Psoas muscle (tissue), 8 donors: ENCODE measurements around the gene PIK3R6. TPM values are rescaled to one million over a fixed set of nuclear protein-coding genes. Genes with fewer than 3 reads are reported as not detected.

Experiments
- ATAC-seq, 4 donors: fragments of 200-7000 bp; cut with Tn5 transposase; one replicate each; pipeline ENCODE4 v1.9.1; 2020; ENCODE audit warnings: moderate library complexity in 3 of 4, mild to moderate bottlenecking in 2 of 4
- DNase-seq, 2 donors: peaks; one replicate each; pipeline ENCODE4 v3.0.0-alpha.2; 2020
- H3K27ac ChIP-seq: fragments of 200-600 bp; one replicate; pipeline ENCODE4 v1.8.0; 2022
- H3K27me3 ChIP-seq, 3 donors: fragments of 200-600 bp in 1 of 3; one replicate each; pipeline versions ENCODE4 v1.6.1 to v1.8.0; 2013 to 2022; ENCODE audit warnings: low read length in 2 of 3, mild to moderate bottlenecking in 2 of 3, moderate library complexity in 1 of 3; ENCODE audit not compliant: insufficient read depth in 3 of 3
- H3K36me3 ChIP-seq, 2 donors: fragments of 200-600 bp in 1 of 2; one replicate each; pipeline versions ENCODE4 v1.6.1 to v1.8.0; 2013 to 2022; ENCODE audit warnings: low read depth in 1 of 2, mild to moderate bottlenecking in 1 of 2, moderate library complexity in 1 of 2; ENCODE audit not compliant: insufficient read depth in 1 of 2
- H3K4me1 ChIP-seq: fragments of 200-600 bp; one replicate; pipeline ENCODE4 v1.8.0; 2022
- H3K4me3 ChIP-seq: fragments of 200-600 bp; one replicate; pipeline ENCODE4 v1.8.0; 2022; ENCODE audit warnings: mild to moderate bottlenecking
- H3K9me3 ChIP-seq: fragments of 200-600 bp; one replicate; pipeline ENCODE4 v1.8.0; 2022
- WGBS, 3 donors: extraction: QIAGEN DNeasy Blood & Tissue Kit; methylation state at CpG; one replicate each; pipeline versions ENCODE4 v1.1.6 to v1.1.7; 2013; 5-methylcytosine and 5-hydroxymethylcytosine counted together
- intact Hi-C, 2 donors: fragments of 100-400 bp; cut with DNase I; formaldehyde crosslinking; loops; one replicate each; pipeline versions ENCODE4 v1.11.0 to v1.14.2; 2022
- polyA plus RNA-seq, 3 donors: library from polyadenylated mRNA; stranded (reverse); fragments of 200-250 nt; gene quantifications; one replicate each; pipeline ENCODE4 v1.2.3, GENCODE V29; 2013
- total RNA-seq, 4 donors: library from RNA; stranded (reverse); fragmentation: NEBNext Ultra II Directional in 2 of 4; extraction: Animal tissue kit (Norgen Biotek cat#: 25700) in 2 of 4; gene quantifications; one replicate each; pipeline versions ENCODE4 v1.2.1 to v1.2.4, GENCODE V29; 2021 to 2023
- TF ChIP-seq, protein P1 (sequence below): fragments of 200-600 bp; IDR thresholded peaks from one replicate; pipeline ENCODE4 v1.8.0; 2022; ENCODE audit warnings: antibody characterized with exemption
- donor health status: healthy with polysubstance abuse.
- donor health status: DM: no; HTN: no; CAD: no; lungs with moderate emphysema.
- donor health status: Bipolar disorder and iron deficiency.
- donor health status: healthy.
- donor health status: DM: yes; HTN: yes; CAD: no.
- donor health status: DM: no; HTN: no; CAD: no.
- donor health status: DM: no; HTN: no; CAD: no.
- donor health status: DM: yes; HTN: yes; CAD: no.

PIK3R6 gene
- total and polyA plus RNA-seq, 7 donors: 0.08 to 0.58 (median 0.32) TPM

DNA sequence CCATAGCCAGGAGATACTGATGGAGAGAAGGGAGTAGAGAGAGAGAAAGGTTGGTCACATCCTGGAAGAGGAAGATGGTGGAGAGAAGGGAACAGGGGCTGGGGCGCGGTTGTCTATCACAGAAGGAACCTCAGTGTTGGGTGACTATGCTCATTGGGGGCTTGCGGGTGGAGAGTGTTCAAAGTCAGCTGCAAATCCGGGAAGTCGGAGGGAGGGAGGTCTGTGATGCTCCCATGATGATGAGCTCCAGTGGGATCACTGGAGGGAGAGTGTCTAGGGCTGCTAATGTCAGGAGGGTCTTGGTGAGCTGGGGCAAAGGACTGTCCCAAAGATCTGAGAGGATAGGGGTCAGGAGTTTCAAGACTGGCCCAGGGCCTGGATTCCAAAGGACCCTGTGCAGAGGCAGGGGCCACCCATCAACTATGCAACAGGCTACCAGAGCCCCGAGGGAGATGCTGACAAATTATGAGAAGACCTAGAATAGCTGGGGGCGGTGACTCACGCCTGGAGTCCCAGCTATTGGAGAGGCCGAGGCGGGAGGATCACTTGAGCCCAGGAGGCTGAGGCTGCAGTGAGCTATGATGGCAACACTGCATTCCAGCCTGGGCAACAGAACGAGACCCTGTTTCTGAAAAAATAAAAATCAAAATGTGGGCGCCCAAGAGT lies 111.8 kb downstream of the PIK3R6 start:
- Histone ChIP-seq H3K27me3 (peaks cover 0 to 5% (median 4%) of the 10 kb centered on the region in 3 donors), H3K4me1 (no peaks in the 10 kb centered on the region), H3K27ac (no peak overlapping the region), H3K36me3 (no peaks in the 10 kb centered on the region), H3K4me3 (no peak overlapping the region), H3K9me3 (no peaks in the 10 kb centered on the region)
- ATAC-seq (no peak), DNase-seq (no peak)
- TF ChIP-seq, protein P1, sequence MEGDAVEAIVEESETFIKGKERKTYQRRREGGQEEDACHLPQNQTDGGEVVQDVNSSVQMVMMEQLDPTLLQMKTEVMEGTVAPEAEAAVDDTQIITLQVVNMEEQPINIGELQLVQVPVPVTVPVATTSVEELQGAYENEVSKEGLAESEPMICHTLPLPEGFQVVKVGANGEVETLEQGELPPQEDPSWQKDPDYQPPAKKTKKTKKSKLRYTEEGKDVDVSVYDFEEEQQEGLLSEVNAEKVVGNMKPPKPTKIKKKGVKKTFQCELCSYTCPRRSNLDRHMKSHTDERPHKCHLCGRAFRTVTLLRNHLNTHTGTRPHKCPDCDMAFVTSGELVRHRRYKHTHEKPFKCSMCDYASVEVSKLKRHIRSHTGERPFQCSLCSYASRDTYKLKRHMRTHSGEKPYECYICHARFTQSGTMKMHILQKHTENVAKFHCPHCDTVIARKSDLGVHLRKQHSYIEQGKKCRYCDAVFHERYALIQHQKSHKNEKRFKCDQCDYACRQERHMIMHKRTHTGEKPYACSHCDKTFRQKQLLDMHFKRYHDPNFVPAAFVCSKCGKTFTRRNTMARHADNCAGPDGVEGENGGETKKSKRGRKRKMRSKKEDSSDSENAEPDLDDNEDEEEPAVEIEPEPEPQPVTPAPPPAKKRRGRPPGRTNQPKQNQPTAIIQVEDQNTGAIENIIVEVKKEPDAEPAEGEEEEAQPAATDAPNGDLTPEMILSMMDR: no peak
- 88 to 91% (median 90%) methylated on average over 12 of the region's 12 CpGs for WGBS, 3 donors
- intact Hi-C loops: no loop called here

DNA sequence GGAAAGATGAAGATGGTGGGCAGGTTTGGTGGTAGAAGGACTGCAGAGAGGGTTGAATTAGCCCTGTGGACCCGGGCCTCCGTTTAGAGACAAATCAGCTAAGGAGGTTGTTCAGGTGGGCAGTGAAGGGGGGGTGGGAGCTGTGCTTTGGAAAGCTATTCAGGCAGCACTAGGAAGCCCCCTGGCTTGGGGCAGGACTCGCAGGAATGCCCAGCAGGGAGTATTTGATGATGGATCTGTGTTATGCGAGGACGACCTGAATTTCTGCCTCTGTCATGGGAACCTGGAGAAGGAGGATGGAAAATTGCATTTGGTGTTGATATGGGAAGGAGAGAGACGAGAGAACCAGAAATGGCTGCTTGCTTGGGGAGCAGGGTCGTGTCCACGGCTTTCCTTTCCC lies 112.6 kb downstream of the PIK3R6 start:
- no peak overlapping the region for H3K4me3 ChIP-seq
- no peaks in the 10 kb centered on the region for H3K9me3 ChIP-seq
- TF ChIP-seq, protein P1: no peak
- no peak overlapping the region for H3K27ac ChIP-seq
- no peak for DNase-seq
- intact Hi-C loops: no loop called here
- peaks cover 0 to 5% (median 4%) of the 10 kb centered on the region in 3 donors for H3K27me3 ChIP-seq
- ATAC-seq: no peak
- 66 to 71% (median 66%) methylated on average over 8 of the region's 8 CpGs for WGBS, 3 donors
- no peaks in the 10 kb centered on the region for H3K4me1 ChIP-seq
- H3K36me3 ChIP-seq: no peaks in the 10 kb centered on the region

GRCh38 chr17:8753976-8754440 lies 113.5 kb downstream of the PIK3R6 start:
- Histone ChIP-seq H3K27me3 (peaks cover 0 to 4% (median 3%) of the 10 kb centered on the region in 3 donors), H3K4me1 (no peaks in the 10 kb centered on the region), H3K4me3 (no peak overlapping the region), H3K36me3 (no peaks in the 10 kb centered on the region), H3K9me3 (no peaks in the 10 kb centered on the region), H3K27ac (no peak overlapping the region)
- ATAC-seq (no peak), DNase-seq (no peak)
- WGBS, 3 donors: 38 to 62% (median 43%) methylated on average over 1 of the region's 1 CpG
- TF ChIP-seq, protein P1: no peak
- intact Hi-C loops: no loop called here

DNA sequence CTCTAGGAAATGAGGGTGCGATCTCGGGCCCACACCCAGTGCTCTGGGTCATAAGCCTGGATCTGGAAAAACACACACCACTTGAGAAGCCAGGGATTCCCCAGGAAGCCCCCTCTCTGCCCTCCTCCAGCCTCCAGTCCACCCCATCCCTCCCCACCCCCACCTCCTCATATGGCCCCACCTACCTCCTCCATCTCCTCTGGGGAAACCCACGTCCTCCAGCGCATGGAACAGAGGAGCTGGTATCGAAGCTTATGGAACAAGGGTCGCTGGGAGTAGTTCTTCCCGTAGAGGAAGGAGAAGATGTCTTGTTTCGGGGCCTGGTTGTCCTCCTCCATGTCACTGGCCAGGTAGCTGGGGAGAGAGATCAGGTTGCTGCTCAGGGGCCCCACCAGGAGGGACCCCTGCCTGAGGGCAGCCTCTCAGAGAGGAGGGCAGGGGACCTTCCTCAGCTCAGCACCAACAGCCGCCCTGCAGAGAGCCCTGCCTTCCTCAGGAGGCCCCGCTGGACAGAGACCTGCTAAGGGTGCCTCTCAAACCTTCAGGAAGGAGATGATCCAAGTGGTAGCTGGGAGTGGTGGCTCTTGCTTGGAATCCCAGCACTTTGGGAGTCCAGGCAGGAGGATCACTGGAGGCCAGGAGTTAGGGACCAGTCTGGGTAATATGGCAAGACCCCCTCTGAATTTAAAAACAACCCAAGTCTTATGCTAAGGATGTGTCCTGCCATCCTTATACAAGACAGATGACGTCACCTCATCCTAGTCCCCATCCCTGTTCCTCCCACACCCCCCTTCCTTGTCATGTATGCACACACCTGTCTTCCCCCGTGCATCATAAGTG lies 114.1 kb downstream of the PIK3R6 start:
- no peaks in the 10 kb centered on the region for H3K4me1 ChIP-seq
- WGBS, 3 donors: 78 to 83% (median 79%) methylated on average over 12 of the region's 12 CpGs
- H3K9me3 ChIP-seq: no peaks in the 10 kb centered on the region
- ATAC-seq (no peak), DNase-seq (no peak)
- no peaks in the 10 kb centered on the region for H3K36me3 ChIP-seq
- intact Hi-C loops: no loop called here
- TF ChIP-seq, protein P1: no peak
- no peak overlapping the region for H3K27ac ChIP-seq
- H3K27me3 ChIP-seq: peaks cover 0 to 4% (median 3%) of the 10 kb centered on the region in 3 donors
- no peak overlapping the region for H3K4me3 ChIP-seq

Other genes starting within 250 kb of the PIK3R6 start
- gene MYH10, start 236.9 kb downstream of the PIK3R6 start, total RNA-seq: 10 to 100 TPM in 2 of 4 donors, 1 to 10 TPM in 2; 1.9 to 34.2 (median 10.7) TPM
- 1 to 10 TPM; 1.8 to 1.9 (median 1.8) TPM for gene MYH10, start 236.9 kb downstream of the PIK3R6 start, polyA plus RNA-seq
- gene CCDC42, start 122.8 kb downstream of the PIK3R6 start, total RNA-seq: not detected
- not detected for gene CCDC42, start 122.8 kb downstream of the PIK3R6 start, polyA plus RNA-seq
- gene SPDYE4, start 109.1 kb downstream of the PIK3R6 start, total RNA-seq: not detected
- gene SPDYE4, start 109.1 kb downstream of the PIK3R6 start, polyA plus RNA-seq: not detected
- gene MFSD6L, start 68.3 kb downstream of the PIK3R6 start, total RNA-seq: not detected
- not detected for gene MFSD6L, start 68.3 kb downstream of the PIK3R6 start, polyA plus RNA-seq
- gene PIK3R5, start 98.0 kb upstream of the PIK3R6 start, total RNA-seq: 1 to 10 TPM; 1.1 to 2.9 (median 1.9) TPM
- under 1 TPM; 0.20 to 0.51 (median 0.47) TPM for gene PIK3R5, start 98.0 kb upstream of the PIK3R6 start, polyA plus RNA-seq
- 1 to 10 TPM in 3 of 4 donors, under 1 TPM in 1; 0.67 to 2.1 (median 1.2) TPM for gene NTN1, start 153.8 kb upstream of the PIK3R6 start, total RNA-seq
- under 1 TPM; 0.38 to 0.85 (median 0.60) TPM for gene NTN1, start 153.8 kb upstream of the PIK3R6 start, polyA plus RNA-seq